Measurements from ENCODE around the gene CCDC170. TPM values are rescaled to one million over a fixed set of nuclear protein-coding genes. Genes with fewer than 3 reads are reported as not detected.

The CCDC170 gene
- total and polyA plus RNA-seq, 2 of the 8 experiments (the other 6 are each of a cell fraction or from before 2014, with no cell fraction given), result 0.06 to 0.09 TPM

GRCh38 chr6:151630387-151630786 lies 136.6 kb downstream of the CCDC170 start:
- Histone ChIP-seq H2AFZ (ENCODE audit: low read length) (no peak overlapping the region), H3K23ac (ENCODE audit: insufficient read length) (no peak overlapping the region), H4K91ac (replicated peaks; ENCODE audit: insufficient read length, low read length) (no peak overlapping the region), H4K20me1 (replicated peaks in 1 of 2; ENCODE audit: control insufficient read depth in 1 of 2, insufficient read depth in 2 of 2, low read length in 2 of 2) (no peaks in the 10 kb centered on the region), H3K79me1 (ENCODE audit: low read depth, low read length) (no peaks in the 10 kb centered on the region), H2BK20ac (ENCODE audit: low read length) (no peak overlapping the region), H3K9ac (replicated peaks in 1 of 4; ENCODE audit: extremely low read depth in 1 of 4, low read depth in 3 of 4, low read length in 3 of 4) (no peak overlapping the region), H4K8ac (ENCODE audit: extremely low read depth, insufficient read depth, low read length) (no peak overlapping the region), H3K27me3 (replicated peaks in 1 of 4; ENCODE audit: control insufficient read depth in 3 of 4, extremely low read depth in 1 of 4, insufficient read depth in 3 of 4, low read length in 3 of 4) (no peaks in the 10 kb centered on the region), H3K4ac (replicated peaks; ENCODE audit: insufficient read length, low read depth, low read length) (no peak overlapping the region), H2BK120ac (replicated peaks; ENCODE audit: low read depth, low read length) (no peak overlapping the region), H3K9me3 (ENCODE audit: insufficient read depth in 2 of 2, low read depth in 1 of 2, low read length in 1 of 2) (no peaks in the 10 kb centered on the region), H3K23me2 (ENCODE audit: low read depth, low read length) (no peaks in the 10 kb centered on the region), H3K4me2 (ENCODE audit: insufficient read depth in 1 of 2, low read depth in 2 of 2, low read length in 2 of 2) (no peak overlapping the region), H3K56ac (replicated peaks; ENCODE audit: insufficient read length, low read depth, low read length) (no peak overlapping the region), H3K27ac (ENCODE audit: low read depth, low read length) (no peak overlapping the region), H2BK5ac (ENCODE audit: low read depth, low read length) (no peak overlapping the region), H3K4me1 (replicated peaks in 1 of 4; ENCODE audit: control insufficient read depth in 3 of 4, insufficient read depth in 4 of 4, low read length in 3 of 4) (peaks cover 0 to 4% (median 3%) of the 10 kb centered on the region in 4 experiments; a peak in 3 of 7 replicates), H3K79me2 (ENCODE audit: control insufficient read depth in 1 of 2, insufficient read depth in 2 of 2, low read length in 2 of 2) (no peaks in the 10 kb centered on the region), H3K14ac (ENCODE audit: insufficient read length) (no peak overlapping the region), H2AK5ac (ENCODE audit: low read depth, low read length) (no peak overlapping the region), H3K36me3 (ENCODE audit: control insufficient read depth in 2 of 4, insufficient read depth in 4 of 4, low read length in 3 of 4) (no peaks in the 10 kb centered on the region), H2BK15ac (ENCODE audit: low read length) (0 out of 2 replicates have a peak overlapping the region, but pooled peaks have one; percentile 1), H2BK12ac (ENCODE audit: low read depth, low read length) (no peak overlapping the region), H3K18ac (ENCODE audit: extremely low read depth, low read length) (no peak overlapping the region), H4K5ac (ENCODE audit: insufficient read length, low read depth, low read length) (no peak overlapping the region), H3K4me3 (ENCODE audit: extremely low read depth in 1 of 4, insufficient read depth in 2 of 4, low read depth in 3 of 4, low read length in 4 of 4) (no peak overlapping the region)
- DNase-seq (ENCODE audit: low read depth in 1 of 2, low spot score in 2 of 2) (no peak), FAIRE-seq (no peak)
- POLR2A ChIA-PET (ENCODE audit: partially characterized antibody), result no interaction called here
- CTCF ChIA-PET (ENCODE audit: partially characterized antibody), result interaction anchor here (1.2 to 1.7 kb wide), 2 partner anchors 10 to 18 kb away, joined by 5 to 8 read pairs; no protein-coding TSS in a partner anchor
- TF ChIP-seq TCF12 (IDR thresholded peaks at IDR 0.05; ENCODE audit: low read depth, low read length) (no peak), SP4 (IDR thresholded peaks at IDR 0.05; ENCODE audit: low read length) (no peak), ATF3 (IDR thresholded peaks at IDR 0.05; ENCODE audit: insufficient read depth, low read depth, low read length) (no peak), JUN (IDR thresholded peaks at IDR 0.05; ENCODE audit: low read depth, low read length) (no peak), KDM1A (IDR thresholded peaks at IDR 0.05; ENCODE audit: borderline replicate concordance, low read length) (no peak), MAX (IDR thresholded peaks at IDR 0.05) (no peak), JUND (IDR thresholded peaks at IDR 0.05; ENCODE audit: low read length) (no peak), SIN3A (conservative IDR thresholded peaks at IDR 0.05 in 1 of 2, IDR thresholded peaks at IDR 0.05 in 1 of 2; ENCODE audit: low read depth in 1 of 2, low read length in 2 of 2) (no peak), RNF2 (IDR thresholded peaks at IDR 0.05; ENCODE audit: borderline replicate concordance, low read depth, low read length, missing control alignments, poor library complexity, severe bottlenecking) (no peak), TBP (IDR thresholded peaks at IDR 0.05; ENCODE audit: low read depth, low read length) (no peak), GABPA (IDR thresholded peaks at IDR 0.05; ENCODE audit: borderline replicate concordance, insufficient read depth, low read length) (no peak)
- TF ChIP-seq, protein P1, sequence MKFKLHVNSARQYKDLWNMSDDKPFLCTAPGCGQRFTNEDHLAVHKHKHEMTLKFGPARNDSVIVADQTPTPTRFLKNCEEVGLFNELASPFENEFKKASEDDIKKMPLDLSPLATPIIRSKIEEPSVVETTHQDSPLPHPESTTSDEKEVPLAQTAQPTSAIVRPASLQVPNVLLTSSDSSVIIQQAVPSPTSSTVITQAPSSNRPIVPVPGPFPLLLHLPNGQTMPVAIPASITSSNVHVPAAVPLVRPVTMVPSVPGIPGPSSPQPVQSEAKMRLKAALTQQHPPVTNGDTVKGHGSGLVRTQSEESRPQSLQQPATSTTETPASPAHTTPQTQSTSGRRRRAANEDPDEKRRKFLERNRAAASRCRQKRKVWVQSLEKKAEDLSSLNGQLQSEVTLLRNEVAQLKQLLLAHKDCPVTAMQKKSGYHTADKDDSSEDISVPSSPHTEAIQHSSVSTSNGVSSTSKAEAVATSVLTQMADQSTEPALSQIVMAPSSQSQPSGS (IDR thresholded peaks at IDR 0.05; ENCODE audit: low read length), result no peak
